Measurements from ENCODE around the gene EBNA1BP2. TPM values are rescaled to one million over a fixed set of nuclear protein-coding genes. Genes with fewer than 3 reads are reported as not detected.

EBNA1BP2 gene
- total and polyA plus RNA-seq, 2 of the 4 experiments (the other 2 are of a cell fraction) = 82.8 to 135 TPM

DNA sequence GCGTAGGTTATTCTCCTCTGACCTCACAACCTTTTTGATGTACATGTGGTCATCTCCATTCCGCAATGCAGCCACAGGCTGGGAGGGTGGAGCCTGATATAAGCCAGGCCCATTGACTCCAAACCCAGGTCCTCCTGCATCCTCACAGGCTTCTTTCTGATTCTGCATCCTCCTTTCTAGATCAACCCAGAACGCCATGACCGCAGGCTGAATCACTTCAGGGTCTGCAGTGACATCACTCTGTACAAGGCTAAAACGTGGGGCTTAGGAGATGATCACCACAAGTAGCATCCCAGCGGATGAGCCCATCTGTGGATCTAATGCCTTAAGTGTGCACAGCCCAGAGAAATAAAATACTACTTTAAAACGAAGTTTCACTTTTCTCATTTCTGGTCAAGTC is 16.1 kb downstream of the EBNA1BP2 start:
- in situ Hi-C loops (cut with MboI; ENCODE audit: low sequenced_read_pairs) = no loop called here

More for the DNA sequence above, 16.1 kb downstream of the EBNA1BP2 start:
- no peak for TF ChIP-seq POLR2A (IDR thresholded peaks at IDR 0.05; ENCODE audit: low read depth, low read length)
- TF ChIP-seq FOS (IDR thresholded peaks at IDR 0.05; ENCODE audit: low read depth, low read length) = no peak
- TF ChIP-seq ELK1 (IDR thresholded peaks at IDR 0.05; ENCODE audit: borderline replicate concordance, low read depth, low read length) = no peak
- no peak for TF ChIP-seq RFX5 (IDR thresholded peaks at IDR 0.05; ENCODE audit: low read depth, low read length)
- TF ChIP-seq, protein P1, sequence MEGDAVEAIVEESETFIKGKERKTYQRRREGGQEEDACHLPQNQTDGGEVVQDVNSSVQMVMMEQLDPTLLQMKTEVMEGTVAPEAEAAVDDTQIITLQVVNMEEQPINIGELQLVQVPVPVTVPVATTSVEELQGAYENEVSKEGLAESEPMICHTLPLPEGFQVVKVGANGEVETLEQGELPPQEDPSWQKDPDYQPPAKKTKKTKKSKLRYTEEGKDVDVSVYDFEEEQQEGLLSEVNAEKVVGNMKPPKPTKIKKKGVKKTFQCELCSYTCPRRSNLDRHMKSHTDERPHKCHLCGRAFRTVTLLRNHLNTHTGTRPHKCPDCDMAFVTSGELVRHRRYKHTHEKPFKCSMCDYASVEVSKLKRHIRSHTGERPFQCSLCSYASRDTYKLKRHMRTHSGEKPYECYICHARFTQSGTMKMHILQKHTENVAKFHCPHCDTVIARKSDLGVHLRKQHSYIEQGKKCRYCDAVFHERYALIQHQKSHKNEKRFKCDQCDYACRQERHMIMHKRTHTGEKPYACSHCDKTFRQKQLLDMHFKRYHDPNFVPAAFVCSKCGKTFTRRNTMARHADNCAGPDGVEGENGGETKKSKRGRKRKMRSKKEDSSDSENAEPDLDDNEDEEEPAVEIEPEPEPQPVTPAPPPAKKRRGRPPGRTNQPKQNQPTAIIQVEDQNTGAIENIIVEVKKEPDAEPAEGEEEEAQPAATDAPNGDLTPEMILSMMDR (conservative IDR thresholded peaks at IDR 0.05; ENCODE audit: low read depth, low read length) = no peak
- TF ChIP-seq NFE2L2 (IDR thresholded peaks at IDR 0.05; ENCODE audit: low read depth, low read length) = no peak
- no peak for TF ChIP-seq CEBPB (IDR thresholded peaks at IDR 0.05; ENCODE audit: low read depth, low read length)
- no peak for TF ChIP-seq MXI1 (IDR thresholded peaks at IDR 0.05; ENCODE audit: borderline replicate concordance, low read depth, low read length)
- TF ChIP-seq MAZ (IDR thresholded peaks at IDR 0.05; ENCODE audit: borderline replicate concordance, low read depth, low read length) = no peak
- TF ChIP-seq MAFK (IDR thresholded peaks at IDR 0.05; ENCODE audit: low read depth, low read length) = no peak
- no peak for TF ChIP-seq BHLHE40 (IDR thresholded peaks at IDR 0.05; ENCODE audit: low read depth, low read length)
- TF ChIP-seq, protein P2, sequence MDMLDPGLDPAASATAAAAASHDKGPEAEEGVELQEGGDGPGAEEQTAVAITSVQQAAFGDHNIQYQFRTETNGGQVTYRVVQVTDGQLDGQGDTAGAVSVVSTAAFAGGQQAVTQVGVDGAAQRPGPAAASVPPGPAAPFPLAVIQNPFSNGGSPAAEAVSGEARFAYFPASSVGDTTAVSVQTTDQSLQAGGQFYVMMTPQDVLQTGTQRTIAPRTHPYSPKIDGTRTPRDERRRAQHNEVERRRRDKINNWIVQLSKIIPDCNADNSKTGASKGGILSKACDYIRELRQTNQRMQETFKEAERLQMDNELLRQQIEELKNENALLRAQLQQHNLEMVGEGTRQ (IDR thresholded peaks at IDR 0.05; ENCODE audit: low read depth, low read length) = no peak
- no peak for TF ChIP-seq CHD1 (IDR thresholded peaks at IDR 0.05; ENCODE audit: low read depth, low read length)
- TF ChIP-seq RAD21 (IDR thresholded peaks at IDR 0.05; ENCODE audit: low read length) = no peak
- TF ChIP-seq RCOR1 (IDR thresholded peaks at IDR 0.05; ENCODE audit: insufficient replicate concordance, low read length) = no peak
- no peak for TF ChIP-seq SMC3 (IDR thresholded peaks at IDR 0.05; ENCODE audit: low read depth, low read length)
- H3K18ac ChIP-seq (ENCODE audit: low read depth, low read length) = no peak overlapping the region
- H3K36me3 ChIP-seq (ENCODE audit: control insufficient read depth, insufficient read depth, low read length) = no peaks in the 10 kb centered on the region
- dilution Hi-C loops (cut with HindIII; ENCODE audit: low sequenced_read_pairs, unreplicated experiment) = no loop called here
- H3K23ac ChIP-seq (ENCODE audit: low read depth, low read length) = no peak overlapping the region
- no peak overlapping the region for H2BK15ac ChIP-seq (ENCODE audit: low read depth, low read length)
- no peak overlapping the region for H3K14ac ChIP-seq (replicated peaks; ENCODE audit: low read depth, low read length)
- H2BK20ac ChIP-seq (ENCODE audit: low read depth, low read length) = no peak overlapping the region
- H4K91ac ChIP-seq (ENCODE audit: insufficient read depth, low read depth, low read length) = no peak overlapping the region
- no TSS peak for BruUV-seq (replicated peaks)
- H3K9me3 ChIP-seq (ENCODE audit: control insufficient read depth, insufficient read depth, low read length) = no peaks in the 10 kb centered on the region
- ATAC-seq (ENCODE audit: low read depth) (no peak), DNase-seq (peak; percentile 26)
- no peak overlapping the region for H4K5ac ChIP-seq (ENCODE audit: low read depth, low read length)
- H2AK5ac ChIP-seq (ENCODE audit: low read depth, low read length) = no peak overlapping the region
- H3K4me3 ChIP-seq (ENCODE audit: insufficient read depth, low read depth, low read length) = no peak overlapping the region
- 90% methylated on average over 2 of the region's 7 CpGs; no CpG with 5 or more reads in 1 of the 2 experiments for WGBS, 2 experiments (ENCODE audit: extremely low coverage in 2 of 2, insufficient read length in 1 of 2)
- intact Hi-C loops (cut with micrococcal nuclease) = no loop called here
- no peaks in the 10 kb centered on the region for H3K4me1 ChIP-seq (ENCODE audit: control insufficient read depth, insufficient read depth, low read length)
- POLR2A ChIA-PET (ENCODE audit: unreplicated experiment) = no interaction called here
- H4K8ac ChIP-seq (ENCODE audit: low read depth in 2 of 2, low read length in 2 of 2) = no peak overlapping the region
- H3K79me1 ChIP-seq (ENCODE audit: low read depth in 1 of 2, low read length in 2 of 2) = no peaks in the 10 kb centered on the region
- no peaks in the 10 kb centered on the region for H4K20me1 ChIP-seq (ENCODE audit: insufficient read depth, low read length)
- peaks cover 4% of the 10 kb centered on the region for H3K27me3 ChIP-seq (ENCODE audit: control insufficient read depth, insufficient read depth, low read length)
- no peak overlapping the region for H3K9ac ChIP-seq (ENCODE audit: low read depth, low read length)
- no peak overlapping the region for H2AFZ ChIP-seq (replicated peaks; ENCODE audit: low read length, poor library complexity)
- H3K4ac ChIP-seq (ENCODE audit: low read depth, low read length) = no peak overlapping the region
- CTCF ChIA-PET = no interaction called here
- no peak overlapping the region for H3K4me2 ChIP-seq (ENCODE audit: low read depth, low read length)
- H2BK120ac ChIP-seq (ENCODE audit: low read depth, low read length) = no peak overlapping the region
- H2BK5ac ChIP-seq (ENCODE audit: low read depth, low read length, poor library complexity, severe bottlenecking) = no peak overlapping the region
- H3K9me1 ChIP-seq (ENCODE audit: insufficient read depth, low read length) = no peaks in the 10 kb centered on the region; the same call in 1 of the 2 replicates
- no peak overlapping the region for H2AK9ac ChIP-seq (replicated peaks; ENCODE audit: low read depth, low read length, poor library complexity)
- no peak overlapping the region for H3K56ac ChIP-seq (ENCODE audit: extremely low read depth, insufficient read depth, low read length)
- no peak overlapping the region for H3K27ac ChIP-seq (ENCODE audit: insufficient read depth, low read length)

Measured in IMR-90 (cell line).